ENCODE results near the gene PALS2. TPM values are rescaled to one million over a fixed set of nuclear protein-coding genes. Genes with fewer than 3 reads are reported as not detected.

The PALS2 gene, protein sequence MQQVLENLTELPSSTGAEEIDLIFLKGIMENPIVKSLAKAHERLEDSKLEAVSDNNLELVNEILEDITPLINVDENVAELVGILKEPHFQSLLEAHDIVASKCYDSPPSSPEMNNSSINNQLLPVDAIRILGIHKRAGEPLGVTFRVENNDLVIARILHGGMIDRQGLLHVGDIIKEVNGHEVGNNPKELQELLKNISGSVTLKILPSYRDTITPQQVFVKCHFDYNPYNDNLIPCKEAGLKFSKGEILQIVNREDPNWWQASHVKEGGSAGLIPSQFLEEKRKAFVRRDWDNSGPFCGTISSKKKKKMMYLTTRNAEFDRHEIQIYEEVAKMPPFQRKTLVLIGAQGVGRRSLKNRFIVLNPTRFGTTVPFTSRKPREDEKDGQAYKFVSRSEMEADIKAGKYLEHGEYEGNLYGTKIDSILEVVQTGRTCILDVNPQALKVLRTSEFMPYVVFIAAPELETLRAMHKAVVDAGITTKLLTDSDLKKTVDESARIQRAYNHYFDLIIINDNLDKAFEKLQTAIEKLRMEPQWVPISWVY
- 52.2 TPM for total RNA-seq
- polyA plus RNA-seq (ENCODE audit: insufficient read depth in 1 of 8, insufficient read length in 8 of 8, low replicate concordance in 1 of 8): 1 to 10 TPM; 3.9 to 8.0 (median 7.5) TPM
- long read RNA-seq, donor 1: 0 reads
- long read RNA-seq, donor 2: 0 reads
- long read RNA-seq, donor 3, full-length matches to known transcripts: 1 of 1 reads
- long read RNA-seq, donor 3, partial matches to known transcripts: 0 of 1 reads
- long read RNA-seq, donor 3, other reads (novel, unspliced or antisense): 0 of 1 reads
- long read RNA-seq, donor 4, full-length matches to known transcripts: 1 of 1 reads
- long read RNA-seq, donor 4, partial matches to known transcripts: 0 of 1 reads
- long read RNA-seq, donor 4, other reads (novel, unspliced or antisense): 0 of 1 reads
- long read RNA-seq, donor 5, partial matches to known transcripts: 7 of 8 reads
- long read RNA-seq, donor 5, other reads (novel, unspliced or antisense): 0 of 8 reads
- long read RNA-seq, donor 6: 0 reads
- long read RNA-seq, donor 7, full-length matches to known transcripts: 1 of 1 reads
- long read RNA-seq, donor 7, partial matches to known transcripts: 0 of 1 reads
- long read RNA-seq, donor 7, other reads (novel, unspliced or antisense): 0 of 1 reads
- long read RNA-seq, donor 8: 0 reads
- long read RNA-seq, donor 9, partial matches to known transcripts: 0 of 2 reads
- long read RNA-seq, donor 9, other reads (novel, unspliced or antisense): 0 of 2 reads
- long read RNA-seq, donor 10: 0 reads
- long read RNA-seq, donor 11: 0 reads

DNA sequence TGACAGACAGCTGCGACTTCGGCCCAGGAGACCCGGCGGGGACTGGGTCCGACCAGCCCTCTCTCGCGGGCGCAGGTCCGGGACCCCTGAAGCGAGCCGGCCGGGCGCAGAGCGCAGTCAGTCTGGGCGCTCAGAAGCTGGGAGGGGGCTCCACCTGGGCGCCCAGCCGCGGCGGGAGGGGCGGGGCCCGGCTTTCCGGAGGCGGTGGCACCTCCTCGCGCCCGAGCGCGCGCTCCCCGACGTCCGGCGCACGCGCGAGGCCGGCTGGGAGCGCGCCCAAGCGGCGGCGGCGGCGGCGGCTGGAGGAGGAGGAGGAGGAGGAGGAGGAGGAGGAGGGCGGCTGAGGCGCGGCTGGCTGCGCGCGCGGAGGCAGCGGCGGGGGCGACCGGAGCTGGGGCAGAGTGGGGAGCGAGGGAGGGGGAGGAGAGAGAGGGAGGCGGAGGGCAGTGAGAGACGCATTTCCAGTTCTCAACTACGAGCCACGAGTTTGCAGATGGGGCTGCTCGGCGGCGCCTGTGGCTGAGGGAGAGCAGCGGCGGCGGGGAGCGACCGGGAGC lies at the start of gene PALS2:
PALS2 (plus strand) TSS at position 456 of the 557 bp plus-strand sequence. CDS start 50,216 bp downstream, outside the sequence.
- Histone ChIP-seq H3K27ac (ENCODE audit: low read length) (peak within 1 kb of the TSS; percentile 84), H3K4me1 (ENCODE audit: control insufficient read depth, insufficient read depth, low read length) (peaks cover 7% of the 10 kb centered on the region)
- peak; percentile 85 for DNase-seq

DNA sequence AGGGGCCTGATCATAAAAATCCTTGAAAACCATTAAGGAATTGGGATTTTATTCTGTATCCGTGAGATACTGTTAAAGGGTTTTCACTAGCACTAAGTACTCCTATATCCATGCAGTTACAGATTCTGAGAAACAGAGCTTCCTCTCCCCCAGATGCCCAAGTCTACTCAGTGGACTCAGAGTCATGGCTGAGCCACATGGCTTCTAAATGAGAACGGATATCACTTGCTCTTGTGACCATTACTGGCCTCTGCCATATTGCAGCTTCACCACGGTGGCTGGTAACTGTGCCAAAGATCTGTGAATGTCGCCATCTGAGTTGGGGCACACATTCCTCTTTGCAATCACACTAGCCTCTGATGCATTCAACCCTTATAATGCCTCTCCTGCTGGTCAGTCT lies 42.0 kb upstream of the PALS2 start:
- Histone ChIP-seq H3K27me3 (ENCODE audit: control insufficient read depth, insufficient read depth, low read length) (no peaks in the 10 kb centered on the region), H3K4me3 (ENCODE audit: low read length) (no peak overlapping the region), H3K9me3 (replicated peaks; ENCODE audit: control insufficient read depth, low read depth, low read length) (no peaks in the 10 kb centered on the region), H3K27ac (ENCODE audit: low read length) (no peak overlapping the region), H3K36me3 (ENCODE audit: control insufficient read depth, insufficient read depth, low read length) (no peaks in the 10 kb centered on the region), H3K4me1 (ENCODE audit: control insufficient read depth, insufficient read depth, low read length) (no peaks in the 10 kb centered on the region)
- DNase-seq: no peak
- WGBS (ENCODE audit: insufficient coverage): 89% methylated on average over 2 of the region's 4 CpGs

More for the DNA sequence above, at the start of gene PALS2:
- Histone ChIP-seq H3K36me3 (ENCODE audit: control insufficient read depth, insufficient read depth, low read length) (no peaks in the 10 kb centered on the region), H3K27me3 (ENCODE audit: control insufficient read depth, insufficient read depth, low read length) (peaks cover 11% of the 10 kb centered on the region), H3K4me3 (ENCODE audit: low read length) (peak within 1 kb of the TSS; percentile 72), H3K9me3 (replicated peaks; ENCODE audit: control insufficient read depth, low read depth, low read length) (no peaks in the 10 kb centered on the region)
- WGBS (ENCODE audit: insufficient coverage): under 1% methylated on average over 39 of the region's 69 CpGs

DNA sequence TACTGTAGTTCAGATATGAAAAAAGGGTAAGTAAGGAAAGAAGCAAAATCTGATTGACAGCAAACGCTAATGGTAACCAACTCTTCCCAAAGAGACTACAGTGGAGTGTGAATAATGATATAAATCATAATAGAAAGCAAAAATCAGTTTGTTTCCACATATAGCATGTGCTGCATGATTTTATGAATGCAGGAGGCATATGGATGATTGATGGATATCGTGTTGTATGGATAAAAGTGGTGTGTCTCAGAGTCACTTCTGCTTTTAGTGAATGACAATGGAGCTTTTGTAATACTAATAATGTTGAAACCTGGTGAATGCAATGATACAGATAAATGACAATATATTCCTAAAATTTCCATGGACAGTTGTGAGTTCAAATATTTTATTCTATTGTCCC lies 36.6 kb upstream of the PALS2 start:
- no peaks in the 10 kb centered on the region for H3K27me3 ChIP-seq (ENCODE audit: control insufficient read depth, insufficient read depth, low read length)
- H3K27ac ChIP-seq (ENCODE audit: low read length): no peak overlapping the region
- no peaks in the 10 kb centered on the region for H3K4me1 ChIP-seq (ENCODE audit: control insufficient read depth, insufficient read depth, low read length)
- no peaks in the 10 kb centered on the region for H3K36me3 ChIP-seq (ENCODE audit: control insufficient read depth, insufficient read depth, low read length)
- H3K4me3 ChIP-seq (ENCODE audit: low read length): no peak overlapping the region
- WGBS (ENCODE audit: insufficient coverage): no CpG with 5 or more reads among the region's 2 CpGs
- H3K9me3 ChIP-seq (replicated peaks; ENCODE audit: control insufficient read depth, low read depth, low read length): no peaks in the 10 kb centered on the region
- no peak for DNase-seq

DNA sequence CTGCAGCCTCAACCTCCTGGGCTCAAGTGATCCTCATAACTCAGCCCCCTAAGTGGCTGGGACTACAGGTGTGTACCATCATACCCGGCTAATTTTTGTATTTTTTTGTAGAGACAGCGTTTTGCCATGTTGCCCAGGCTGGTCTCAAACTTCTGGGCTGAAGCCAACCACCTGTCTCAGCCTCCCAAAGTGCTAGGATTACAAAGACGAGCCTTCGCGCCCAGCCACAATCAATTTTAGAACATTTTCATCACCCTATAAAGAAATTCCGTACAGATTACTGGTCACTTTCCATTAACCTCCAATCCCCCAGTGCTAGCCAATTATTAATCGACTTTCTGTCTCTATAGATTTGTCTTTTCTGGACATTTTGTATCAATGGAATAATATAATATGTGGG lies 32.3 kb upstream of the PALS2 start:
- no peaks in the 10 kb centered on the region for H3K27me3 ChIP-seq (ENCODE audit: control insufficient read depth, insufficient read depth, low read length)
- no peaks in the 10 kb centered on the region for H3K36me3 ChIP-seq (ENCODE audit: control insufficient read depth, insufficient read depth, low read length)
- H3K9me3 ChIP-seq (replicated peaks; ENCODE audit: control insufficient read depth, low read depth, low read length): no peaks in the 10 kb centered on the region
- H3K27ac ChIP-seq (ENCODE audit: low read length): no peak overlapping the region
- H3K4me3 ChIP-seq (ENCODE audit: low read length): no peak overlapping the region
- DNase-seq: no peak
- 50% methylated on average over 1 of the region's 7 CpGs for WGBS (ENCODE audit: insufficient coverage)
- H3K4me1 ChIP-seq (ENCODE audit: control insufficient read depth, insufficient read depth, low read length): no peaks in the 10 kb centered on the region

DNA sequence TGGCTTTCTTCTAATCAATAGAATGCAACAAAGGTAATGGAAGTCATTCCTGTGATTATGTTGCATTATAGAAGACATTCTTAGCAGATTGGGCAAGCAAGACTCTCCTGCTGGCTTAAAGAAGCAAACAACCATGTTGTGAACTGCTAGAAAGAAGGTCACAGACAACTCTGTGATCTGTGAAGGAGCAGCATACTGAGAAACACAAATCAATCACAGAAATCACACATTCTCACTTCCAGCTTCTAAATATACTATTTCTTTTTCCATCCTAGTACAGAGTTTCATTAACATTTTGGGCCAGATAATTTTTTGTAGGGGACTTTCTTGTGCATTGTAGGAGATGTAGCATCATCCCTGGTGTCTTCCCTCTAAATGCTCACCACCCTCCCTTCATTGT lies 28.0 kb upstream of the PALS2 start:
- no peaks in the 10 kb centered on the region for H3K27me3 ChIP-seq (ENCODE audit: control insufficient read depth, insufficient read depth, low read length)
- H3K36me3 ChIP-seq (ENCODE audit: control insufficient read depth, insufficient read depth, low read length): no peaks in the 10 kb centered on the region
- H3K9me3 ChIP-seq (replicated peaks; ENCODE audit: control insufficient read depth, low read depth, low read length): no peaks in the 10 kb centered on the region
- DNase-seq: no peak
- no peak overlapping the region for H3K4me3 ChIP-seq (ENCODE audit: low read length)
- H3K27ac ChIP-seq (ENCODE audit: low read length): no peak overlapping the region
- no peaks in the 10 kb centered on the region for H3K4me1 ChIP-seq (ENCODE audit: control insufficient read depth, insufficient read depth, low read length)

DNA sequence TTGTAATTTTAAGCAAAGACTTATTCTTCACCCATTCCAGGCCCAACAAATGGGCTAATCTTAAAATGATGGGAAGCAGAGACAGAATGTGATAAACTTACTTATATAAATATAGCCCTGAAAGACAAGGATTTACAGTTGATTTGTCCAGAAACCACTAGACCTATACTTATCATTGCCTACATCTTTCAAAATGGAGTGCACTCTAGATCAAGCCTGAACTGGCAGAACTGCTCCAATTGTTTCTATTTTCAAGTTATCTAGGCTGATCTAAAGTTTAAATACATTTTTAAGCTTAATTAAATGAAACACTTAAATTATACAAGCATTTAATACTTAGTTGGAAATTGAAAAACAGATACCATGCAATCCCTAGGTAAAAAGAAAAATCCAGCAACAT lies 24.9 kb upstream of the PALS2 start:
- no peaks in the 10 kb centered on the region for H3K9me3 ChIP-seq (replicated peaks; ENCODE audit: control insufficient read depth, low read depth, low read length)
- DNase-seq: no peak
- H3K27me3 ChIP-seq (ENCODE audit: control insufficient read depth, insufficient read depth, low read length): no peaks in the 10 kb centered on the region
- no peaks in the 10 kb centered on the region for H3K4me1 ChIP-seq (ENCODE audit: control insufficient read depth, insufficient read depth, low read length)
- no peak overlapping the region for H3K27ac ChIP-seq (ENCODE audit: low read length)
- no peaks in the 10 kb centered on the region for H3K36me3 ChIP-seq (ENCODE audit: control insufficient read depth, insufficient read depth, low read length)
- H3K4me3 ChIP-seq (ENCODE audit: low read length): no peak overlapping the region

DNA sequence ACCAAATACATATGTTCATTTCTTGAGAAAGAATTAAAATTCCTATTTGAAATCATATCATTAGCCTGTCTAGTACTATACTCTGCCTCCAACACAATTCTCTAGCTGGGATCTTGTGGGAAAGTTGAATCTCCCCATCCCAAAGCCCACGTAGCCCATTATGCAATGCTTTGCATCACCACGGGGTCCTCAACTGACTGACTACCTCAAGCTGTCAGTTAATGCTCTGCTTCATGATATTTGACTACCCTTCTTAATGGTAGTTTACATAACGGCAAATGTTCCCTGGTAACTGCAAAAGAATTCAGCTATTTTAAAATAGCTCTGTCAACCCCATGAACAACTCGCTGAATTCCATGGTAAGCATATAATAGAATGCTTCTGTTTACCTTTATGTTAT lies 23.3 kb upstream of the PALS2 start:
- no peaks in the 10 kb centered on the region for H3K9me3 ChIP-seq (replicated peaks; ENCODE audit: control insufficient read depth, low read depth, low read length)
- 58% methylated on average over 3 of the region's 4 CpGs for WGBS (ENCODE audit: insufficient coverage)
- no peaks in the 10 kb centered on the region for H3K36me3 ChIP-seq (ENCODE audit: control insufficient read depth, insufficient read depth, low read length)
- no peak for DNase-seq
- no peak overlapping the region for H3K27ac ChIP-seq (ENCODE audit: low read length)
- no peaks in the 10 kb centered on the region for H3K4me1 ChIP-seq (ENCODE audit: control insufficient read depth, insufficient read depth, low read length)
- H3K4me3 ChIP-seq (ENCODE audit: low read length): no peak overlapping the region
- no peaks in the 10 kb centered on the region for H3K27me3 ChIP-seq (ENCODE audit: control insufficient read depth, insufficient read depth, low read length)

DNA sequence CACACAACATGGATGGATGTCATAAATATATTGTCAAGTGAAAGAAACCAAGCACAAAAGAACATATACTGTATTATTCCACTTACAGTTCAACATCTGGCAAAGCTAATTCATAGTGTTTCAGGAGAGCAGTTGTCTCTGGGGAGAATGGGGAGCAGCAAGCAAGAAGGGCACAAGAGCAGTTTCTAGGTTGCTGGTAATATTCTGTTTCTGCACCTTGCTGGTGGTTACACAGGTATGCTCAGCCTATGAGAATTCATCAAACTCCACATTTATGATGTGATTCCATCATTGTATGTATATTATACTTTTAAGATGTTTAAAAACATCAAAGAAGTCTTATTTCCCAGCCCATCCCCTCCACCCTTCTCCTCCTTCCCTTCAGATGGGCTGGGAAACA lies 18.1 kb upstream of the PALS2 start:
- DNase-seq: peak; percentile 17
- H3K27ac ChIP-seq (ENCODE audit: low read length): no peak overlapping the region
- no peaks in the 10 kb centered on the region for H3K9me3 ChIP-seq (replicated peaks; ENCODE audit: control insufficient read depth, low read depth, low read length)
- no peaks in the 10 kb centered on the region for H3K4me1 ChIP-seq (ENCODE audit: control insufficient read depth, insufficient read depth, low read length)
- no peaks in the 10 kb centered on the region for H3K36me3 ChIP-seq (ENCODE audit: control insufficient read depth, insufficient read depth, low read length)
- no peaks in the 10 kb centered on the region for H3K27me3 ChIP-seq (ENCODE audit: control insufficient read depth, insufficient read depth, low read length)
- H3K4me3 ChIP-seq (ENCODE audit: low read length): no peak overlapping the region

DNA sequence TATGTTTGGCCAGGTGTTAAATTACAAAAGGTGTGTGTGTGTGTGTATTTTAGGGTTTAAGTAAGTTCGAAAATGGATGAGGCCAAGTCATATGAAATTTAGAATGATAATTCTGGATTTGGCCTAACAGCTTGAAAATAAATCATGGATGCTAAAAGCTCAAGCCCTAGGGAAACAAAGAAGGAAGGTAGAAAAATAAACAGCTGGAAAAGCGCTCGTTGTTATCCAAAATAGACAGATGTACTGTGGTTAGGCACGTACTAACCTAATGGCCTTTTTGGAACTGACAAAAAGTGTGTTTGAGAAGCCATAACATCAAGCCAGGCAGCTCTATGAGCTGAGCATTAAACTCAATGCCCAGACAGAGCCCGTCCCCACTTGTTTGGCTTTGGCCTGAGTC lies 17.5 kb upstream of the PALS2 start:
- Histone ChIP-seq H3K27ac (ENCODE audit: low read length) (no peak overlapping the region), H3K9me3 (replicated peaks; ENCODE audit: control insufficient read depth, low read depth, low read length) (no peaks in the 10 kb centered on the region), H3K4me1 (ENCODE audit: control insufficient read depth, insufficient read depth, low read length) (no peaks in the 10 kb centered on the region), H3K4me3 (ENCODE audit: low read length) (no peak overlapping the region), H3K27me3 (ENCODE audit: control insufficient read depth, insufficient read depth, low read length) (no peaks in the 10 kb centered on the region), H3K36me3 (ENCODE audit: control insufficient read depth, insufficient read depth, low read length) (no peaks in the 10 kb centered on the region)
- DNase-seq: peak; percentile 15
- WGBS (ENCODE audit: insufficient coverage): 26% methylated on average over 4 of the region's 5 CpGs
